Stimulated activated CD4-positive, alpha-beta T cell treated with anti-CD3 and anti-CD28 coated beads, Interleukin-4, amount 100 ng/mL, for 4 hours (primary cell): Measurements from ENCODE around the gene MRTFB.

Experiments
- DNase-seq, 2 experiments: peaks; one replicate each; pipeline ENCODE4 v3.0.0-alpha.2; 2020

MRTFB gene

GRCh38 chr16:14069818-14070217 lies 1.3 kb upstream of the MRTFB start:
- no peak for DNase-seq

- no peak for DNase-seq
Observed at GRCh38 chr16:14070555-14070876, 603 bp upstream of the MRTFB start.

- peak in 1 of 2 experiments; percentile 3 for DNase-seq
Observed at GRCh38 chr16:14071576-14072271, 605 bp downstream of the MRTFB start.

- DNase-seq, result no peak
Observed at GRCh38 chr16:14072360-14072759, 1.2 kb downstream of the MRTFB start.

- no peak for DNase-seq
Observed at GRCh38 chr16:14074544-14074943, 3.4 kb downstream of the MRTFB start.

GRCh38 chr16:14077918-14078317 lies 6.8 kb downstream of the MRTFB start:
- no peak for DNase-seq

- DNase-seq, result no peak
Observed at GRCh38 chr16:14086477-14086876, 15.4 kb downstream of the MRTFB start.

GRCh38 chr16:14087181-14087580 lies 16.1 kb downstream of the MRTFB start:
- DNase-seq, result no peak

- no peak for DNase-seq
Observed at GRCh38 chr16:14087590-14088154, 16.6 kb downstream of the MRTFB start.

- no peak for DNase-seq
Observed at GRCh38 chr16:14088155-14088753, 17.1 kb downstream of the MRTFB start.

GRCh38 chr16:14089283-14089823 lies 18.2 kb downstream of the MRTFB start:
- no peak for DNase-seq

- DNase-seq, result no peak
Observed at GRCh38 chr16:14092561-14092960, 21.4 kb downstream of the MRTFB start.

- no peak for DNase-seq
Observed at GRCh38 chr16:14095883-14096551, 24.9 kb downstream of the MRTFB start.

GRCh38 chr16:14097182-14097959 lies 26.3 kb downstream of the MRTFB start:
- no peak for DNase-seq

- no peak for DNase-seq
Observed at GRCh38 chr16:14098081-14098480, 27.0 kb downstream of the MRTFB start.

- DNase-seq, result no peak
Observed at GRCh38 chr16:14100825-14101224, 29.7 kb downstream of the MRTFB start.

- no peak for DNase-seq
Observed at GRCh38 chr16:14101415-14101814, 30.3 kb downstream of the MRTFB start.

- no peak for DNase-seq
Observed at GRCh38 chr16:14102925-14103720, 32.0 kb downstream of the MRTFB start.

- no peak for DNase-seq
Observed at GRCh38 chr16:14104066-14104465, 32.9 kb downstream of the MRTFB start.

- DNase-seq, result no peak
Observed at GRCh38 chr16:14105760-14106375, 34.7 kb downstream of the MRTFB start.

- no peak for DNase-seq
Observed at GRCh38 chr16:14106457-14106856, 35.3 kb downstream of the MRTFB start.

GRCh38 chr16:14106961-14107360 lies 35.8 kb downstream of the MRTFB start:
- DNase-seq, result no peak
